Natural killer cell (primary cell): Measurements from ENCODE around the gene CYB5D1. TPM values are rescaled to one million over a fixed set of nuclear protein-coding genes. Genes with fewer than 3 reads are reported as not detected.

Experiments used
- ATAC-seq, 3 donors: fragments of 150-1000 bp in 2 of 3; fragments of 200-7000 bp in 1 of 3; cut with Tn5 transposase; 1 replicate in 1 of 3; 2 replicates in 2 of 3; pipeline ENCODE4 v1.10.0; 2021; ENCODE audit warnings: mild to moderate bottlenecking in 2 of 3, moderate library complexity in 2 of 3
- DNase-seq, 2 donors: peaks; one replicate each; pipeline versions ENCODE4 v3.0.0 to v3.0.0-alpha.2; 2013 to 2021; ENCODE audit warnings: mixed read lengths in 1 of 2
- H3K27ac ChIP-seq: one replicate; pipeline ENCODE4 v1.5.1; 2013; ENCODE audit warnings: mild to moderate bottlenecking, low read length
- H3K27me3 ChIP-seq: one replicate; pipeline ENCODE4 v1.6.1; 2013; ENCODE audit warnings: low read length; ENCODE audit not compliant: control insufficient read depth, insufficient read depth
- H3K36me3 ChIP-seq: one replicate; pipeline ENCODE4 v1.6.1; 2013; ENCODE audit warnings: low read length; ENCODE audit not compliant: control insufficient read depth, insufficient read depth
- H3K4me1 ChIP-seq: one replicate; pipeline ENCODE4 v1.6.1; 2013; ENCODE audit warnings: low read length; ENCODE audit not compliant: control insufficient read depth, insufficient read depth
- H3K4me3 ChIP-seq: one replicate; pipeline ENCODE4 v1.5.1; 2013; ENCODE audit warnings: low read length
- H3K9me3 ChIP-seq: one replicate; pipeline ENCODE4 v1.6.1; 2013; ENCODE audit warnings: low read length; ENCODE audit not compliant: control insufficient read depth, insufficient read depth
- H3K27ac Mint-ChIP-seq, 2 donors: one replicate each; pipeline ENCODE4 v1.8.0; 2022; ENCODE audit warnings: mild to moderate bottlenecking in 2 of 2, mixed read lengths in 2 of 2, moderate library complexity in 1 of 2
- H3K27me3 Mint-ChIP-seq, 2 donors: one replicate each; pipeline ENCODE4 v1.8.0; 2022; ENCODE audit warnings: low read depth in 2 of 2, mixed read lengths in 2 of 2
- H3K36me3 Mint-ChIP-seq: one replicate; pipeline ENCODE4 v1.8.0; 2022; ENCODE audit warnings: mixed read lengths
- H3K4me1 Mint-ChIP-seq, 2 donors: one replicate each; pipeline ENCODE4 v1.8.0; 2022; ENCODE audit warnings: mixed read lengths in 2 of 2
- H3K4me3 Mint-ChIP-seq: one replicate; pipeline ENCODE4 v1.8.0; 2022; ENCODE audit warnings: mild to moderate bottlenecking, moderate library complexity, mixed read lengths
- H3K9me3 Mint-ChIP-seq, 2 donors: one replicate each; pipeline ENCODE4 v1.8.0; 2022; ENCODE audit warnings: mixed read lengths in 2 of 2
- CTCF ChIP-seq: fragments of 200-600 bp; IDR thresholded peaks from one replicate; pipeline ENCODE4 v1.8.0; 2022; ENCODE audit warnings: antibody characterized with exemption
- WGBS: methylation state at CpG from one replicate; pipeline ENCODE4 v1.1.7; 2013; ENCODE audit warnings: missing lambda C conversion rate; ENCODE audit not compliant: insufficient coverage; 5-methylcytosine and 5-hydroxymethylcytosine counted together
- intact Hi-C: fragments of 100-400 bp; cut with micrococcal nuclease; formaldehyde crosslinking; loops from one replicate; pipeline ENCODE4 v1.14.2; 2022
- total RNA-seq, 4 donors: library from RNA; stranded (reverse); fragments of 120-200 nt in 1 of 4; gene quantifications; one replicate each; pipeline versions ENCODE4 v1.2.3 to v1.2.4, GENCODE V29; 2013 to 2022

Gene CYB5D1
- total RNA-seq, 3 donors from 2014 or later (not counting 1 experiment from before 2014, with no cell fraction given), result 11.0 to 18.3 (median 11.5) TPM

- ATAC-seq, result no peak
- Histone ChIP-seq H3K27me3 (no peaks in the 10 kb centered on the region), H3K9me3 (no peaks in the 10 kb centered on the region), H3K27ac (peak overlapping the region; percentile 100), H3K4me3 (peak overlapping the region; percentile 92), H3K36me3 (peaks cover 6% of the 10 kb centered on the region), H3K4me1 (peaks cover 58% of the 10 kb centered on the region)
- DNase-seq, result no peak
- TF ChIP-seq CTCF, result no peak
- Mint-ChIP-seq H3K27ac (peak overlapping the region; percentile 100), H3K9me3 (no peaks in the 10 kb centered on the region), H3K36me3 (no peaks in the 10 kb centered on the region), H3K4me1 (peaks cover 49 to 82% of the 10 kb centered on the region in 2 donors), H3K4me3 (peak overlapping the region; percentile 100), H3K27me3 (peaks cover 0 to 2% of the 10 kb centered on the region in 2 donors)
- intact Hi-C loops, result loop anchor here (2.0 to 10.0 kb wide), 7 partner anchors 44 to 536 kb away; partner anchors contain the start of genes CNTROB, CTC1, EIF5A and PFAS
- WGBS, result 0% methylated on average over 17 of the region's 17 CpGs
Measured at GRCh38 chr17:7843257-7843535, 14.6 kb upstream of the CYB5D1 start.

GRCh38 chr17:7843536-7844291, 14.1 kb upstream of the CYB5D1 start:
- Mint-ChIP-seq H3K36me3 (no peaks in the 10 kb centered on the region), H3K9me3 (no peaks in the 10 kb centered on the region), H3K27ac (peak overlapping the region; percentile 100), H3K4me3 (peak overlapping the region; percentile 100), H3K27me3 (peaks cover 0 to 2% of the 10 kb centered on the region in 2 donors), H3K4me1 (peaks cover 44 to 77% of the 10 kb centered on the region in 2 donors)
- DNase-seq (peak; percentile 94 to 98), ATAC-seq (peak; percentile 27 to 60 (median 37))
- Histone ChIP-seq H3K4me1 (peaks cover 54% of the 10 kb centered on the region), H3K36me3 (peaks cover 7% of the 10 kb centered on the region), H3K4me3 (peak overlapping the region; percentile 96), H3K27ac (peak overlapping the region; percentile 100), H3K9me3 (no peaks in the 10 kb centered on the region), H3K27me3 (no peaks in the 10 kb centered on the region)
- 0% methylated on average over 55 of the region's 61 CpGs for WGBS
- intact Hi-C loops, result loop anchor here (2.0 to 10.0 kb wide), 7 partner anchors 43 to 536 kb away; partner anchors contain the start of genes CNTROB, CTC1, EIF5A and PFAS
- no peak for TF ChIP-seq CTCF

- no peaks in the 10 kb centered on the region for H3K9me3 Mint-ChIP-seq
- Histone ChIP-seq H3K4me1 (peaks cover 46% of the 10 kb centered on the region), H3K4me3 (peak overlapping the region; percentile 96), H3K9me3 (no peaks in the 10 kb centered on the region), H3K36me3 (peaks cover 11% of the 10 kb centered on the region), H3K27ac (peak overlapping the region; percentile 100), H3K27me3 (no peaks in the 10 kb centered on the region)
- DNase-seq (peak; percentile 89 to 92), ATAC-seq (peak; percentile 33 to 60 (median 41))
- intact Hi-C loops, result loop anchor here (5.0 to 10.0 kb wide), 6 partner anchors 88 to 537 kb away; partner anchors contain the start of genes CNTROB, CTC1, EIF5A and PFAS
- no peaks in the 10 kb centered on the region for H3K36me3 Mint-ChIP-seq
- H3K27ac Mint-ChIP-seq, result peak overlapping the region; percentile 100
- H3K4me1 Mint-ChIP-seq, result peaks cover 39 to 70% of the 10 kb centered on the region in 2 donors
- peak overlapping the region; percentile 100 for H3K4me3 Mint-ChIP-seq
- WGBS, result under 1% methylated on average over 71 of the region's 71 CpGs
- no peak for TF ChIP-seq CTCF
- H3K27me3 Mint-ChIP-seq, result peaks cover 0 to 2% of the 10 kb centered on the region in 2 donors
Measured at GRCh38 chr17:7844292-7845154, 13.3 kb upstream of the CYB5D1 start.
